ENCODE data around the gene S100A2.

Gene S100A2

GRCh38 chr1:153565529-153566374 lies at the start of gene S100A2:
S100A2 (minus strand) TSS chr1:153565844; CDS start chr1:153563877, 1,967 bp downstream.
- TF ChIP-seq GATA2 (IDR thresholded peaks at IDR 0.05; ENCODE audit: low read depth, low read length) (no peak), GATA3 (IDR thresholded peaks at IDR 0.05; ENCODE audit: low read depth, low read length) (no peak)

- TF ChIP-seq GATA3 (IDR thresholded peaks at IDR 0.05; ENCODE audit: low read depth, low read length) (no peak), GATA2 (IDR thresholded peaks at IDR 0.05; ENCODE audit: low read depth, low read length) (no peak)
These were observed 49.8 kb upstream of the S100A2 start for GRCh38 chr1:153615406-153615805.

GRCh38 chr1:153614906-153615305 lies 49.3 kb upstream of the S100A2 start:
- no peak for TF ChIP-seq GATA3 (IDR thresholded peaks at IDR 0.05; ENCODE audit: low read depth, low read length)
- no peak for TF ChIP-seq GATA2 (IDR thresholded peaks at IDR 0.05; ENCODE audit: low read depth, low read length)

- TF ChIP-seq GATA3 (IDR thresholded peaks at IDR 0.05; ENCODE audit: low read depth, low read length) (no peak), GATA2 (IDR thresholded peaks at IDR 0.05; ENCODE audit: low read depth, low read length) (no peak)
These were observed 48.7 kb upstream of the S100A2 start for GRCh38 chr1:153614189-153614900.

GRCh38 chr1:153613406-153613805 lies 47.8 kb upstream of the S100A2 start:
- TF ChIP-seq GATA3 (IDR thresholded peaks at IDR 0.05; ENCODE audit: low read depth, low read length): no peak
- no peak for TF ChIP-seq GATA2 (IDR thresholded peaks at IDR 0.05; ENCODE audit: low read depth, low read length)

- TF ChIP-seq GATA3 (IDR thresholded peaks at IDR 0.05; ENCODE audit: low read depth, low read length) (no peak), GATA2 (IDR thresholded peaks at IDR 0.05; ENCODE audit: low read depth, low read length) (no peak)
These were observed 47.2 kb upstream of the S100A2 start, which contains the start of gene S100A16 for GRCh38 chr1:153612755-153613331. S100A16 (minus strand) TSS chr1:153613137; CDS start chr1:153608151, 4,986 bp downstream.

GRCh38 chr1:153612111-153612754 lies 46.6 kb upstream of the S100A2 start:
- no peak for TF ChIP-seq GATA2 (IDR thresholded peaks at IDR 0.05; ENCODE audit: low read depth, low read length)
- no peak for TF ChIP-seq GATA3 (IDR thresholded peaks at IDR 0.05; ENCODE audit: low read depth, low read length)

GRCh38 chr1:153611356-153611755 lies 45.7 kb upstream of the S100A2 start:
- TF ChIP-seq GATA3 (IDR thresholded peaks at IDR 0.05; ENCODE audit: low read depth, low read length): no peak
- no peak for TF ChIP-seq GATA2 (IDR thresholded peaks at IDR 0.05; ENCODE audit: low read depth, low read length)

- no peak for TF ChIP-seq GATA3 (IDR thresholded peaks at IDR 0.05; ENCODE audit: low read depth, low read length)
- TF ChIP-seq GATA2 (IDR thresholded peaks at IDR 0.05; ENCODE audit: low read depth, low read length): no peak
These were observed 45.2 kb upstream of the S100A2 start for GRCh38 chr1:153610811-153611301.

GRCh38 chr1:153610334-153610733 lies 44.7 kb upstream of the S100A2 start:
- TF ChIP-seq GATA3 (IDR thresholded peaks at IDR 0.05; ENCODE audit: low read depth, low read length) (no peak), GATA2 (IDR thresholded peaks at IDR 0.05; ENCODE audit: low read depth, low read length) (peak; percentile 22; the same call in 1 of the 2 replicates)

- TF ChIP-seq GATA2 (IDR thresholded peaks at IDR 0.05; ENCODE audit: low read depth, low read length) (no peak), GATA3 (IDR thresholded peaks at IDR 0.05; ENCODE audit: low read depth, low read length) (no peak)
These were observed 43.9 kb upstream of the S100A2 start for GRCh38 chr1:153609585-153609907.

GRCh38 chr1:153608742-153609584 lies 43.3 kb upstream of the S100A2 start:
- TF ChIP-seq GATA3 (IDR thresholded peaks at IDR 0.05; ENCODE audit: low read depth, low read length) (no peak), GATA2 (IDR thresholded peaks at IDR 0.05; ENCODE audit: low read depth, low read length) (no peak)

GRCh38 chr1:153608089-153608682 lies 42.5 kb upstream of the S100A2 start:
- TF ChIP-seq GATA2 (IDR thresholded peaks at IDR 0.05; ENCODE audit: low read depth, low read length) (no peak), GATA3 (IDR thresholded peaks at IDR 0.05; ENCODE audit: low read depth, low read length) (no peak)
